Hypothalamus (tissue), 51 donors: ENCODE data around the gene SRL.

Experiments used
- DNase-seq, 51 donors: peaks; one replicate each; lab custom pipeline; 2025; lab: John Stamatoyannopoulos, UW

The SRL gene

DNA sequence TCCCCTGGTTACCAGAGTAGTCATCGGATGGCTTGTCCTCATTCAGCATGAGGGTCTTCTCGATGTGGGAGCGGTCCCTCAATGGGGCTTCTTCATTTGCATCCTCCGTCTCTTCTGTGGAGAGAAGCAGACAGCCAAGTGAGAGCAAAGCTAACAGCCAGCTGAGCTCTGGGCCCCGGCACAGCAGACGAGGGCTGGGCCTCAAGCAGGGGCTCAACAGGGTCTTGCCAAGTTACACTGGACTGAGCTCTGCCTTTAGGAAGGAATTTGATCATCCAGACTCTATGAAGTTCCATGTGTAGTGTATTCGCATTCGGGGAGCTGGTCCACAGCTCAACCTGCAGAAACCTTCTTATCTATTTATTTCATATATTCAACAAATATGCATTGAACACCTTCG lies 37.4 kb downstream of the SRL start:
- DNase-seq, result no peak

DNA sequence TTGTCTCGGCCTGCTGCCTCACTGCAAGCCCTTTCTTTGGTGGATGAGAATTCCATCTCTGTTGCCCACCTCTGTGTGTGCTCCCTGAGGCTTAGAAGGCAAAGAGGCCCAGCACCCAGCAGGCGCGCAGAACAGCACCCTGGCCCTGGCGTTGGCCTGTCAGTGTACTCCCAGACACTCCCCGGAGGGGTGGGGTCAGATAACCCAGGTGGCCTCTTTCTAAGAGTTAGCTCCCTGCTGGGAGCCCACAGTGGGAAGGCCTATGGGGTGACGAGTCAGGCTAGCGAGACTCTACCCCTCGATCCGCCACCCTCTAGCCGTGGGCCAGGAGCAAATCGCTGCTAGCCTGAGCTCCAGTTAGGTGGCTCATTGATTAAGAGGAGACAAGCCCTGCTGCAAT lies 38.1 kb downstream of the SRL start:
- DNase-seq, result no peak

DNA sequence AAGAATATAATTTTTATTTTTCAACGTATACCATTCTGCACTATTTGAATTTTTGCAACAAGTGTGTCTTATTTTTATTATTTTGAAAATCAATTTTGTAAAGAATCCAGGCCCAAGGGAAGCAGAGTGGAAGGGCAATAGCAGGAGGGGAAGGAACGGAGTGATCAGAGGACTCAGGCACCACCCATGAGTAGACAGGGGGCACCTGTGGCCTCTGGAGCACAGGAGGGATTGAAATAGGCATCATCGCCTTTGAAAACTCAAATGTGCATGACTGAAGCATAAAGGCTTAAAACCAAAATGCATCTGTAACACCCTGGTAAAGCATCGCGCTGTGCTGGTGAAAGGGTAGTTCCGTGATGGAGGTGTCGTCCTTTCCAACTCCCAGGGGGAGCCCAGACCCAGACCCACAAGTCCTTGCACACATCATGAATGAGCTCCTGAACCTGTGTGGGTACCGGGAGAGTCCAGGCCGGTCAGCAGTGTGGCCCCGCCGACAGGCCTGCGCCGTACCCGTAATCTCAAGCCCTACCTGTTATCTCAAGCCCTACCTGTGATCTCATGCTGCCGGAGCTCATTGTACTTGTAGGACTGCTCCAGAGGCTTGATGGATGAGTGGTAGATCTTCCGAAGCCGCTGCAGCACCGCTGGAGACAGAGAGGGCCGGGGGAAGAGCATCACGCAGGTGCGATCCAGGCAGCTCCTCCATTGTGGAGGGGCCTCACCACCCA lies 39.1 kb downstream of the SRL start:
- no peak for DNase-seq

- DNase-seq, result no peak
Measured at GRCh38 chr16:4200781-4201137, 41.1 kb downstream of the SRL start.

- peak in 30 of 51 donors; percentile 6 to 57 (median 18) for DNase-seq
Measured at GRCh38 chr16:4200000-4200780, 41.7 kb downstream of the SRL start.

- no peak for DNase-seq
Measured at GRCh38 chr16:4198816-4199215, 43.1 kb downstream of the SRL start.

GRCh38 chr16:4194661-4195060 lies 47.2 kb downstream of the SRL start:
- no peak for DNase-seq

GRCh38 chr16:4193920-4194319 lies 48.0 kb downstream of the SRL start:
- no peak for DNase-seq

DNA sequence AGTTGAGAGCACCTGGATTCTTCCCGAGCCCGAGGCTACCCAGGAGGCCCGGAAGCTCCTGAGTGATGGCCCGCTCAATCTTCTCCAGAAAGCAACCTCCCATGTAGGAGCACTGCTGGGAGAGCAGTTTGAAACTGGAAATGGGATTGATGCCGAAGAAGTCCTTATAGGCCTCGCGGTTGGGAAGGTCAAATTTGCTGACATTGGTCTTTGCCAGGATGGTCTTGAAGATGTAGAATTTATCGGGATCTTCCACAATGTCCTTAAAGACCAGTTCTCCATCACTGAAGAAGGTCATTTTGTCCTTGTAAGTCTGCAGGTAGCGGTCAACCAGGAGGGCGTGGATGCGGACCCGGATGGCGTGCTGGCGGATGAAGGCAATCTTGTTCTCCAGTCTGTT lies 49.7 kb downstream of the SRL start:
- DNase-seq, result no peak

- DNase-seq, result no peak
Measured at GRCh38 chr16:4190712-4191333, 51.1 kb downstream of the SRL start.

- DNase-seq, result no peak
Measured at GRCh38 chr16:4190086-4190485, 51.8 kb downstream of the SRL start.

- peak in 11 of 51 donors; percentile 27 to 55 (median 35) for DNase-seq
Measured at GRCh38 chr16:4184038-4184702, 57.7 kb downstream of the SRL start.

DNA sequence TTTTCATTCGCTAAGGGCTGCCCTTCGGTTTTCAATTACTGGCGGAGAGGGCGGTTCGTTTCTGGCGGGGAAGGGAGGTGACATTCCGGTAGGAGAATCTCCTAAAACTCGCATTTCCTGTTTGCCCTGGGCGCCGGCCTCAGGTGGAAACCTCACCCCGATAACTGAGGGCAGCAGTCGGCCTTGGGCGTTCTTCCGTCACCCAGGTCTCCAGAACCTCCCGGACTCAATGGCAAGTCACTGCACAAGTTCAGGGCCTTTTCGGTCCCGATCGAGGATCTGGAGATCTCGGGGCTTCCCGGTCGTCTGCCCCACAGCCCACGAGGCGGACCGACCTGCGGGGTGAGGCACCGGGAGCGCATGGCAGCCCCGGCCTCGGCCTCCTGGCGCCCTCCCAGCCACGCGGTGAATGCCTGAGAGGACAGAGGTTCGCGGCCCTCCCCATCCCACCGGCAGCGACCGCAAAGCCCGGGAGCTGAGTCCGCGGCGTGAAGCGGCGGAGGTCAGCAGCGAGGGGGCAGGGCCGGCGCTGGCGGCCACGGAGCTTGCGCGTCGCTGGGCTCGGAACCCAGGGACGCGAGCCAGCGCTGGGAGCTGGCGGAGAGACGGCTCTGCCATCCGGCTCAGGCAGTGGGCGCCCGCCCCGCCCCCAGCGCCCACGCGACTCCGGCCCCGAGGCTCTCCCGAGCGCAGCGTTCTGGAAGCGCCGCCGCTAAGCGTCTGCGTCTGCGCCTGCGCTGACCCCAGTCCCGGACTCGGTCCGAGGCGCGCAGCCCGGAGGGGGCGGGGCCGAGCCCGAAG lies 58.4 kb downstream of the SRL start:
- DNase-seq, result peak in 50 of 51 donors; percentile 66 to 96 (median 88)

GRCh38 chr16:4182581-4183236 lies 59.2 kb downstream of the SRL start:
- no peak for DNase-seq

DNA sequence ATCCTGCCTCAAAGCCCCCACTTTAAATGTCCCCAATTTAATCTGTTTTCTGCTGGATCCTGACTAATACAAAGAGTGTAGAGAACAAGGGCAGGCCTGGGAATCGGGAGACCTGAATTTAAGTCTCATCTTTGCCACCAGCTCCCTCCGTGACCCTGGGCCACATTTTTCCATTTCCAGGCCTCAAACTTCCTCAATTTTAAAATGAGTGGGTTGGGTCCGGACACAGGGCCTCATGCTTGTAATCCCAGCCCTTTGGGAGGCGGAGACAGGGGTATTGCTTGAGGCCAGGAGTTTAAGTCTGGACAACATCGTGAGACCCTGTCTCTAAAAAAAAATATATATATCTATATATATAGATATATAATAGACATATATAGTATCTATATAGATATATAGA lies 61.4 kb downstream of the SRL start:
- no peak for DNase-seq

DNA sequence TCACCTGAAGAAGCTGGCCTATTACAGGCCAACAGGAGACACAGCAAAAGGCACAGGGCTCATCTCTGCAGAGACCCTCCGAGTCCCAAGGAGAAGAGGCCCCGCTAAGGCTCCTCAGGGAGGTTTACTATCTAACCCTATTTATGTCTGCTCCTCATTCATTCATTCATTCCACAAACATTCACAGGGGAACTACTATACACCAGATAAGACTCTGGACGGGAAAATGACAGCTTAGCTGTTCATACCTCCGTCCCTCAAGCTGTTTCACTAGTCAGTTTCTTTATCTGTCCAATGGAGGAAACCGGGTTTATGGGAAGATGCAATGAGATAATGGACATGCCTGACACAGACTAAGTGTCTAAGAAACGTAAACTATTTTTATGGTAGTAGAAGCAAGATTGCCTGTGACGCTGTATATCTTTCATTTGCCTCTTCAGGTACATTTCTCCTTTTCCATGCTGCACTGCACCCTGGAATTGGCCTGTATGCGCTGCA lies 62.1 kb downstream of the SRL start:
- no peak for DNase-seq

GRCh38 chr16:4179020-4179419 lies 62.9 kb downstream of the SRL start:
- DNase-seq, result peak in 2 of 51 donors; percentile 4 to 11

DNA sequence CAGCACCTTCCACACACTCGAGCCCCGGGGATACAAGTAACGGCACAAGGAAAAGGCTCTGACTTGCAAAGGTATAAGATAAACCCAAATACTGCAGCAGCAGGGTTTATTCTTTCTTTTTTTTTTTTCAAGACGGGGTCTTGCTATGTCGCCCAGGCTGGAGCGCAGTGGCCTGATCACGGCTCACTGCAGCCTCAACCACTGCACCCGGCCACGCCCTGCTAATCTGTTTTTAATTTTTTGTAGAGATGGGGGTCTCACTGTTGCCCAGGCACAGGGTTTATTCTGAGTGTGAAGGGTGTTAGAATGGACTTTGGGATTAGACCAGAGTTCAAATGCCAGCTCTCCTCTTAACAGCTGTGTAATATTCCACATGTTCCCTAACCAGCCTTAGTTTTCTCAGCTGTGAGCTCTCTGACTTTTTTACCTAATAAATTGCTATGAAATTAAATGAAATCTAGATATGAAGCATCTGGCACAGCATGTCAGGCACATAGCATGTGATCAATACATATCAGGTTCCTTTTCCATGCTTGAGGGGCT lies 63.3 kb downstream of the SRL start:
- no peak for DNase-seq

DNA sequence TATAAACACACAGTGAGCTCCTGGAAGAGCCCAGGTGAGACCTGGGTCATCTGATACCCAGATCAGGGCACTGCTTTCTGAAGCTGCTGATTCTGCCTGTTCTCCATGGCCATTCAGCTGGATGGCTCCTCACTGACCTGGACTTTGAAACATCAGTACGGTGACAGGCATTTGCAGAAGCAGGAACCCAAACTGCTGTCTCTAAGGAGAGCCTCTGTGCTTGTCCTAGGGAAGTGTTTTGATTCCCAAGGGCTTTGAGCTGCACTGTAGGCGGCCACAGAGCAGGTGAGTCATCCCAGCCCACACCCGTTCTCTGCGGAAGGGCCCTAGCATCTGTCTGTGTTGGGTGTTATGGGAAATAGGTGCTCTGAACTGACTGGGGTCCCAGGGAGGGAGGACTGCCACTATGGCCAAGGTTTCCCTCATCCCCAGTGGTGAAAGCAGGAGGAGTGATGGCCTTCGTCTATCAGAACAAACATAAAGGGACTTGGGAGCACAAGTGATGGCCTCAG lies 64.9 kb downstream of the SRL start:
- DNase-seq, result peak in 3 of 51 donors; percentile 11 to 21 (median 18)
